HepG2 (cell line): ENCODE data around the gene PTGR1. TPM values are rescaled to one million over a fixed set of nuclear protein-coding genes. Genes with fewer than 3 reads are reported as not detected.

Experiments
- CHD2 ChIP-seq: IDR thresholded peaks from 2 replicates; pipeline ENCODE4 v1.6.1; 2011; ENCODE audit warnings: low read depth, low read length, improper control_type of control experiment
- DMTF1 ChIP-seq: sonication (generic); formaldehyde crosslinking; IDR thresholded peaks from 2 replicates; pipeline ENCODE4 v1.4.0; 2020; ENCODE audit warnings: mild to moderate bottlenecking, missing genetic modification reagents
- HMGXB3 ChIP-seq: sonication (generic); formaldehyde crosslinking; IDR thresholded peaks from 2 replicates; pipeline ENCODE4 v1.4.0; 2020; ENCODE audit warnings: missing genetic modification reagents, borderline replicate concordance
- ISX ChIP-seq: sonication (generic); formaldehyde crosslinking; conservative IDR thresholded peaks from 2 replicates; pipeline ENCODE4 v1.5.0; 2020; ENCODE audit warnings: missing genetic modification reagents
- MYC ChIP-seq: sonication (generic); formaldehyde crosslinking; IDR thresholded peaks from 2 replicates; pipeline ENCODE4 v1.9.0; 2021; ENCODE audit warnings: missing genetic modification reagents, borderline replicate concordance
- NR2C2 ChIP-seq: sonication (generic); formaldehyde crosslinking; IDR thresholded peaks from 2 replicates; pipeline ENCODE4 v1.4.0; 2020; ENCODE audit warnings: missing genetic modification reagents, mild to moderate bottlenecking, moderate library complexity, borderline replicate concordance
- POLR2AphosphoS5 ChIP-seq: IDR thresholded peaks from 2 replicates; pipeline ENCODE4 v1.6.1; 2012; ENCODE audit warnings: low read depth, low read length
- SIN3B ChIP-seq: fragments of 150-350 bp; IDR thresholded peaks from 2 replicates; pipeline ENCODE4 v1.6.1; 2014; ENCODE audit warnings: low read length
- SP5 ChIP-seq: IDR thresholded peaks from 2 replicates; pipeline ENCODE4 v1.6.1; 2016; ENCODE audit warnings: low read depth, borderline replicate concordance
- TOE1 ChIP-seq: sonication (generic); formaldehyde crosslinking; IDR thresholded peaks from 2 replicates; pipeline ENCODE4 v1.4.0; 2020; ENCODE audit warnings: mild to moderate bottlenecking, missing genetic modification reagents
- ZFYVE20 ChIP-seq: sonication (generic); formaldehyde crosslinking; IDR thresholded peaks from 2 replicates; pipeline ENCODE4 v1.8.0; 2023; ENCODE audit warnings: low read depth, mild to moderate bottlenecking, moderate library complexity, missing genetic modification reagents, borderline replicate concordance
- ZGPAT ChIP-seq: IDR thresholded peaks from 2 replicates; pipeline ENCODE4 v1.6.1; 2016; ENCODE audit warnings: mild to moderate bottlenecking
- ZNF382 ChIP-seq: sonication (generic); formaldehyde crosslinking; IDR thresholded peaks from 2 replicates; pipeline ENCODE4 v1.5.0; 2020; ENCODE audit warnings: missing genetic modification reagents, mild to moderate bottlenecking, borderline replicate concordance
- ZNF678 ChIP-seq: sonication (generic); formaldehyde crosslinking; IDR thresholded peaks from 2 replicates; pipeline ENCODE4 v1.4.0; 2020; ENCODE audit warnings: mild to moderate bottlenecking, missing genetic modification reagents
- polyA plus RNA-seq, 8 experiments: library from polyadenylated mRNA; depleted of rRNA in 3 of 8; stranded (reverse) in 7 of 8; unstranded in 1 of 8; fragments of >200 nt; fragmentation: Illumina TruSeq in 4 of 8; extraction: Trizol in 4 of 8; gene quantifications; 2 replicates each; pipeline versions ENCODE4 v1.2.1 to v1.2.3, GENCODE V29; 2011 to 2016; ENCODE audit warnings: low read depth in 4 of 8, missing spikeins in 1 of 8, mixed read lengths in 1 of 8; ENCODE audit not compliant: insufficient read depth in 1 of 8
- total RNA-seq, 5 experiments: library from RNA; depleted of rRNA; stranded (reverse); fragments of >200 nt; fragmentation: Illumina TruSeq; extraction: Trizol; gene quantifications; 2 replicates each; pipeline ENCODE4 v1.2.3, GENCODE V29; 2016; ENCODE audit warnings: low read depth in 1 of 5
- TF ChIP-seq, protein P1 (sequence below): sonication (generic); formaldehyde crosslinking; IDR thresholded peaks from 2 replicates; pipeline ENCODE4 v1.8.1; 2023; ENCODE audit warnings: mild to moderate bottlenecking, missing genetic modification reagents
- TF ChIP-seq, protein P2 (sequence below): sonication (generic); formaldehyde crosslinking; IDR thresholded peaks from 2 replicates; pipeline ENCODE4 v1.5.1; 2020; ENCODE audit warnings: mild to moderate bottlenecking, missing genetic modification reagents, borderline replicate concordance

Gene PTGR1
- total and polyA plus RNA-seq, 2 of the 13 experiments (the other 11 are each of a cell fraction or from before 2014, with no cell fraction given): 6.0 to 15.8 TPM

- TF ChIP-seq ZNF678 (CRISPR knock-in tag): no peak
- no peak for TF ChIP-seq NR2C2 (CRISPR knock-in tag)
- TF ChIP-seq SP5 (CRISPR knock-in tag): 0 out of 2 replicates have a peak, but pooled peaks have one; percentile 67
- no peak for TF ChIP-seq MYC (CRISPR knock-in tag)
- no peak for TF ChIP-seq POLR2AphosphoS5
- 0 out of 2 replicates have a peak, but pooled peaks have one; percentile 49 for TF ChIP-seq HMGXB3
- TF ChIP-seq, protein P1, sequence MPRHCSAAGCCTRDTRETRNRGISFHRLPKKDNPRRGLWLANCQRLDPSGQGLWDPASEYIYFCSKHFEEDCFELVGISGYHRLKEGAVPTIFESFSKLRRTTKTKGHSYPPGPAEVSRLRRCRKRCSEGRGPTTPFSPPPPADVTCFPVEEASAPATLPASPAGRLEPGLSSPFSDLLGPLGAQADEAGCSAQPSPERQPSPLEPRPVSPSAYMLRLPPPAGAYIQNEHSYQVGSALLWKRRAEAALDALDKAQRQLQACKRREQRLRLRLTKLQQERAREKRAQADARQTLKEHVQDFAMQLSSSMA (CRISPR knock-in tag): peak; percentile 84; the same call in 1 of the 2 replicates
- TF ChIP-seq ISX (CRISPR knock-in tag): no peak
- no peak for TF ChIP-seq CHD2
- TF ChIP-seq, protein P2, sequence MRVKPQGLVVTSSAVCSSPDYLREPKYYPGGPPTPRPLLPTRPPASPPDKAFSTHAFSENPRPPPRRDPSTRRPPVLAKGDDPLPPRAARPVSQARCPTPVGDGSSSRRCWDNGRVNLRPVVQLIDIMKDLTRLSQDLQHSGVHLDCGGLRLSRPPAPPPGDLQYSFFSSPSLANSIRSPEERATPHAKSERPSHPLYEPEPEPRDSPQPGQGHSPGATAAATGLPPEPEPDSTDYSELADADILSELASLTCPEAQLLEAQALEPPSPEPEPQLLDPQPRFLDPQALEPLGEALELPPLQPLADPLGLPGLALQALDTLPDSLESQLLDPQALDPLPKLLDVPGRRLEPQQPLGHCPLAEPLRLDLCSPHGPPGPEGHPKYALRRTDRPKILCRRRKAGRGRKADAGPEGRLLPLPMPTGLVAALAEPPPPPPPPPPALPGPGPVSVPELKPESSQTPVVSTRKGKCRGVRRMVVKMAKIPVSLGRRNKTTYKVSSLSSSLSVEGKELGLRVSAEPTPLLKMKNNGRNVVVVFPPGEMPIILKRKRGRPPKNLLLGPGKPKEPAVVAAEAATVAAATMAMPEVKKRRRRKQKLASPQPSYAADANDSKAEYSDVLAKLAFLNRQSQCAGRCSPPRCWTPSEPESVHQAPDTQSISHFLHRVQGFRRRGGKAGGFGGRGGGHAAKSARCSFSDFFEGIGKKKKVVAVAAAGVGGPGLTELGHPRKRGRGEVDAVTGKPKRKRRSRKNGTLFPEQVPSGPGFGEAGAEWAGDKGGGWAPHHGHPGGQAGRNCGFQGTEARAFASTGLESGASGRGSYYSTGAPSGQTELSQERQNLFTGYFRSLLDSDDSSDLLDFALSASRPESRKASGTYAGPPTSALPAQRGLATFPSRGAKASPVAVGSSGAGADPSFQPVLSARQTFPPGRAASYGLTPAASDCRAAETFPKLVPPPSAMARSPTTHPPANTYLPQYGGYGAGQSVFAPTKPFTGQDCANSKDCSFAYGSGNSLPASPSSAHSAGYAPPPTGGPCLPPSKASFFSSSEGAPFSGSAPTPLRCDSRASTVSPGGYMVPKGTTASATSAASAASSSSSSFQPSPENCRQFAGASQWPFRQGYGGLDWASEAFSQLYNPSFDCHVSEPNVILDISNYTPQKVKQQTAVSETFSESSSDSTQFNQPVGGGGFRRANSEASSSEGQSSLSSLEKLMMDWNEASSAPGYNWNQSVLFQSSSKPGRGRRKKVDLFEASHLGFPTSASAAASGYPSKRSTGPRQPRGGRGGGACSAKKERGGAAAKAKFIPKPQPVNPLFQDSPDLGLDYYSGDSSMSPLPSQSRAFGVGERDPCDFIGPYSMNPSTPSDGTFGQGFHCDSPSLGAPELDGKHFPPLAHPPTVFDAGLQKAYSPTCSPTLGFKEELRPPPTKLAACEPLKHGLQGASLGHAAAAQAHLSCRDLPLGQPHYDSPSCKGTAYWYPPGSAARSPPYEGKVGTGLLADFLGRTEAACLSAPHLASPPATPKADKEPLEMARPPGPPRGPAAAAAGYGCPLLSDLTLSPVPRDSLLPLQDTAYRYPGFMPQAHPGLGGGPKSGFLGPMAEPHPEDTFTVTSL (CRISPR knock-in tag): no peak
- TF ChIP-seq TOE1 (CRISPR knock-in tag): 0 out of 2 replicates have a peak, but pooled peaks have one; percentile 74
- no peak for TF ChIP-seq ZNF382 (CRISPR knock-in tag)
- peak; percentile 70; the same call in 1 of the 2 replicates for TF ChIP-seq SIN3B
- no peak; the same call in 1 of the 2 replicates for TF ChIP-seq ZGPAT (CRISPR knock-in tag)
- no peak for TF ChIP-seq ZFYVE20 (CRISPR knock-in tag)
- no peak for TF ChIP-seq DMTF1 (CRISPR knock-in tag)
Measured at GRCh38 chr9:111630964-111631213, 31.4 kb upstream of the PTGR1 start (continued).
